HFFc6 (cell line): ENCODE measurements around the gene CRYBG1. TPM values are rescaled to one million over a fixed set of nuclear protein-coding genes. Genes with fewer than 3 reads are reported as not detected.
"Not testable (repeated sequence)": the region's sequence is repeated elsewhere in the genome, so short reads cannot be mapped to it uniquely, and the experiment has no call there.

Experiments used
- DNase-seq: peaks from one replicate; pipeline ENCODE4 v3.0.0-alpha.2; 2018
- H3K27ac Mint-ChIP-seq: 2 replicates; pipeline ENCODE4 v1.8.0; 2020; ENCODE audit warnings: mild to moderate bottlenecking, mixed read lengths
- H3K27me3 Mint-ChIP-seq: 2 replicates; pipeline ENCODE4 v1.8.0; 2021; ENCODE audit warnings: mild to moderate bottlenecking, moderate library complexity, mixed read lengths; ENCODE audit not compliant: insufficient read depth
- H3K36me3 Mint-ChIP-seq: 2 replicates; pipeline ENCODE4 v1.8.0; 2021; ENCODE audit warnings: low read depth, mixed read lengths
- H3K4me1 Mint-ChIP-seq: 2 replicates; pipeline ENCODE4 v1.8.0; 2020; ENCODE audit warnings: low read depth, mixed read lengths
- H3K4me3 Mint-ChIP-seq: 2 replicates; pipeline ENCODE4 v1.8.0; 2020; ENCODE audit warnings: mild to moderate bottlenecking, moderate library complexity, mixed read lengths
- H3K9me3 Mint-ChIP-seq: 2 replicates; pipeline ENCODE4 v1.8.0; 2020; ENCODE audit warnings: mild to moderate bottlenecking, mixed read lengths
- CTCF ChIP-seq: fragments of 200-600 bp; sonication (generic); IDR thresholded peaks from 2 replicates; pipeline ENCODE4 v1.5.0; 2021; ENCODE audit warnings: antibody characterized with exemption, mild to moderate bottlenecking
- total RNA-seq, 6 experiments: library from RNA; stranded (reverse); fragmentation: NEBNext Ultra II Directional; extraction: Animal tissue kit (Norgen Biotek cat#: 25700); gene quantifications; 2 replicates in 1 of 6; 3 replicates in 5 of 6; pipeline ENCODE4 v1.2.3, GENCODE V29; 2021

Gene CRYBG1
- total RNA-seq, 6 experiments from 2014 or later: 8.2 to 10.9 (median 9.8) TPM

GRCh38 chr6:106512968-106513574 is 152.6 kb downstream of the CRYBG1 start:
- Mint-ChIP-seq H3K36me3 (no peaks in the 10 kb centered on the region), H3K4me1 (peaks cover 56% of the 10 kb centered on the region), H3K27me3 (peaks cover 18% of the 10 kb centered on the region), H3K27ac (peak overlapping the region; percentile 69), H3K9me3 (no peaks in the 10 kb centered on the region), H3K4me3 (peak overlapping the region; percentile 89)
- no peak for DNase-seq
- no peak for TF ChIP-seq CTCF

- DNase-seq: no peak
- peak overlapping the region; percentile 89 for H3K4me3 Mint-ChIP-seq
- TF ChIP-seq CTCF: no peak
- peaks cover 16% of the 10 kb centered on the region for H3K27me3 Mint-ChIP-seq
- H3K9me3 Mint-ChIP-seq: no peaks in the 10 kb centered on the region
- H3K4me1 Mint-ChIP-seq: peaks cover 65% of the 10 kb centered on the region
- peak overlapping the region; percentile 69; the same call in 1 of the 2 replicates for H3K27ac Mint-ChIP-seq
- H3K36me3 Mint-ChIP-seq: no peaks in the 10 kb centered on the region
Measured at GRCh38 chr6:106513808-106514582, 153.5 kb downstream of the CRYBG1 start.

GRCh38 chr6:106514583-106514885 is 154.0 kb downstream of the CRYBG1 start:
- Mint-ChIP-seq H3K4me3 (peak overlapping the region; percentile 89), H3K36me3 (no peaks in the 10 kb centered on the region), H3K4me1 (peaks cover 70% of the 10 kb centered on the region), H3K27ac (no peak overlapping the region), H3K27me3 (peaks cover 11% of the 10 kb centered on the region), H3K9me3 (no peaks in the 10 kb centered on the region)
- no peak for TF ChIP-seq CTCF
- no peak for DNase-seq

GRCh38 chr6:106515582-106515981 is 155.1 kb downstream of the CRYBG1 start:
- H3K36me3 Mint-ChIP-seq, H3K27me3 Mint-ChIP-seq, H3K27ac Mint-ChIP-seq, H3K4me3 Mint-ChIP-seq, H3K9me3 Mint-ChIP-seq, DNase-seq: not testable (repeated sequence)
- H3K4me1 Mint-ChIP-seq: peaks cover 70% of the 10 kb centered on the region

- no peak overlapping the region for H3K4me3 Mint-ChIP-seq
- H3K27me3 Mint-ChIP-seq: no peaks in the 10 kb centered on the region; the same call in 1 of the 2 replicates
- H3K9me3 Mint-ChIP-seq: no peaks in the 10 kb centered on the region
- H3K4me1 Mint-ChIP-seq: peaks cover 69% of the 10 kb centered on the region
- H3K36me3 Mint-ChIP-seq: peaks cover 14% of the 10 kb centered on the region
- no peak overlapping the region for H3K27ac Mint-ChIP-seq
- DNase-seq: no peak
- no peak for TF ChIP-seq CTCF
Measured at GRCh38 chr6:106516616-106517015, 156.1 kb downstream of the CRYBG1 start.

GRCh38 chr6:106517706-106518105 is 157.2 kb downstream of the CRYBG1 start:
- no peak for DNase-seq
- H3K9me3 Mint-ChIP-seq: no peaks in the 10 kb centered on the region
- TF ChIP-seq CTCF: no peak
- peaks cover 77% of the 10 kb centered on the region for H3K4me1 Mint-ChIP-seq
- no peak overlapping the region for H3K4me3 Mint-ChIP-seq
- no peak overlapping the region for H3K27ac Mint-ChIP-seq
- no peaks in the 10 kb centered on the region for H3K27me3 Mint-ChIP-seq
- H3K36me3 Mint-ChIP-seq: peaks cover 14% of the 10 kb centered on the region
